NB4 (cell line): Measurements from ENCODE around the gene PLEKHF1.

ENCODE experiments used
- MYC ChIP-seq: IDR thresholded peaks from 2 replicates; pipeline ENCODE4 v1.6.1; 2011; ENCODE audit warnings: low read depth, low read length
- POLR2A ChIP-seq: IDR thresholded peaks from 2 replicates; pipeline ENCODE4 v1.6.1; 2011; ENCODE audit warnings: mild to moderate bottlenecking; ENCODE audit not compliant: insufficient read length; ENCODE audit errors: extremely low read depth
- TF ChIP-seq, protein P1 (sequence below): IDR thresholded peaks from one replicate; pipeline ENCODE4 v1.5.1; 2012; ENCODE audit warnings: low read depth, low read length

DNA sequence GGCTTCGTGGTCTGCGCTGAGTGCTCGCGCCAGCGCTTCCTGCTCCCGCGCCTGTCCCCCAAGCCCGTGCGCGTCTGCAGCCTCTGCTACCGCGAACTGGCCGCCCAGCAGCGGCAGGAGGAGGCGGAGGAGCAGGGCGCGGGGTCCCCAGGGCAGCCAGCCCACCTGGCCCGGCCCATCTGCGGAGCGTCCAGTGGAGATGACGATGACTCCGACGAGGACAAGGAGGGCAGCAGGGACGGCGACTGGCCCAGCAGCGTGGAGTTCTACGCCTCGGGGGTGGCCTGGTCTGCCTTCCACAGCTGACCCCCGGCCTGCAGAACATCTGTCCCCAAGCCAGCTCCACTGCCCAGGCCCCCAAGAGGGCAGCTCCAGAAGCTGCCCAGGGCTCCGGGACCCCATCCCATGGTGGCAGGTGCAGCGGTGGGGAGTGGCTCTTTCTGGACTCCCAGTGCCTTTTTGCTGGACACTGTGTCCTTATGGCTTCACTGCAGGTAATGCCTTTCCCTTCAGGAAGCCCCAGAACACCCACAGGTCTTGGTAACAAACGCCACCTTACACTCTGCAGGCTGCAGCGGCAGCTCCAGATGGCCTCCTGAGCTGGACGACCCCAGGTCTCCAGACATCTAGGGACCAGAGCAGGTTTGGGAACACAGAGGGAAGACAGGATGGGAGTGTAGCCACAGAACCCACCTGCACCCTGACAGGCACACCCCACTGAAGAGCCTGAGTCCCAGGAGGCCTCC, 9.3 kb downstream of the PLEKHF1 start:
- TF ChIP-seq MYC, result no peak
- TF ChIP-seq POLR2A, result no peak
- TF ChIP-seq, protein P1, sequence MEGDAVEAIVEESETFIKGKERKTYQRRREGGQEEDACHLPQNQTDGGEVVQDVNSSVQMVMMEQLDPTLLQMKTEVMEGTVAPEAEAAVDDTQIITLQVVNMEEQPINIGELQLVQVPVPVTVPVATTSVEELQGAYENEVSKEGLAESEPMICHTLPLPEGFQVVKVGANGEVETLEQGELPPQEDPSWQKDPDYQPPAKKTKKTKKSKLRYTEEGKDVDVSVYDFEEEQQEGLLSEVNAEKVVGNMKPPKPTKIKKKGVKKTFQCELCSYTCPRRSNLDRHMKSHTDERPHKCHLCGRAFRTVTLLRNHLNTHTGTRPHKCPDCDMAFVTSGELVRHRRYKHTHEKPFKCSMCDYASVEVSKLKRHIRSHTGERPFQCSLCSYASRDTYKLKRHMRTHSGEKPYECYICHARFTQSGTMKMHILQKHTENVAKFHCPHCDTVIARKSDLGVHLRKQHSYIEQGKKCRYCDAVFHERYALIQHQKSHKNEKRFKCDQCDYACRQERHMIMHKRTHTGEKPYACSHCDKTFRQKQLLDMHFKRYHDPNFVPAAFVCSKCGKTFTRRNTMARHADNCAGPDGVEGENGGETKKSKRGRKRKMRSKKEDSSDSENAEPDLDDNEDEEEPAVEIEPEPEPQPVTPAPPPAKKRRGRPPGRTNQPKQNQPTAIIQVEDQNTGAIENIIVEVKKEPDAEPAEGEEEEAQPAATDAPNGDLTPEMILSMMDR, result no peak
